ENCODE results near the gene PRICKLE3.

The PRICKLE3 gene

GRCh38 chrX:49186125-49187027 is at the start of gene PRICKLE3:
PRICKLE3 (minus strand) TSS chrX:49186373; CDS start chrX:49186297, 76 bp downstream.
- peak; percentile 48 for DNase-seq

GRCh38 chrX:49233887-49234555 is 47.8 kb upstream of the PRICKLE3 start:
- DNase-seq = no peak

- no peak for DNase-seq
Observed at GRCh38 chrX:49233176-49233575, 47.0 kb upstream of the PRICKLE3 start, which contains the start of gene CACNA1F. CACNA1F (minus strand) TSS chrX:49233340; CDS start chrX:49233309, 31 bp downstream.

- no peak for DNase-seq
Observed at GRCh38 chrX:49232525-49232924, 46.4 kb upstream of the PRICKLE3 start.

GRCh38 chrX:49231333-49232000 is 45.3 kb upstream of the PRICKLE3 start:
- DNase-seq = no peak

- no peak for DNase-seq
Observed at GRCh38 chrX:49230500-49231232, 44.5 kb upstream of the PRICKLE3 start.

- no peak for DNase-seq
Observed at GRCh38 chrX:49228185-49228584, 42.0 kb upstream of the PRICKLE3 start.

- no peak for DNase-seq
Observed at GRCh38 chrX:49227726-49228125, 41.6 kb upstream of the PRICKLE3 start.

- DNase-seq = no peak
Observed at GRCh38 chrX:49226946-49227345, 40.8 kb upstream of the PRICKLE3 start.

- DNase-seq = no peak
Observed at GRCh38 chrX:49225858-49226257, 39.7 kb upstream of the PRICKLE3 start.

GRCh38 chrX:49221868-49222267 is 35.7 kb upstream of the PRICKLE3 start:
- no peak for DNase-seq

- no peak for DNase-seq
Observed at GRCh38 chrX:49220100-49220499, 33.9 kb upstream of the PRICKLE3 start.

- DNase-seq = no peak
Observed at GRCh38 chrX:49214996-49215526, 28.9 kb upstream of the PRICKLE3 start.

GRCh38 chrX:49214416-49214815 is 28.2 kb upstream of the PRICKLE3 start:
- no peak for DNase-seq

GRCh38 chrX:49212861-49213260 is 26.7 kb upstream of the PRICKLE3 start:
- DNase-seq = no peak

- DNase-seq = no peak
Observed at GRCh38 chrX:49212209-49212608, 26.0 kb upstream of the PRICKLE3 start.

- DNase-seq = no peak
Observed at GRCh38 chrX:49211074-49211473, 24.9 kb upstream of the PRICKLE3 start.

GRCh38 chrX:49210406-49210805 is 24.2 kb upstream of the PRICKLE3 start:
- DNase-seq = no peak

- DNase-seq = peak; percentile 11
Observed at GRCh38 chrX:49209434-49210251, 23.5 kb upstream of the PRICKLE3 start.

- no peak for DNase-seq
Observed at GRCh38 chrX:49208399-49208798, 22.2 kb upstream of the PRICKLE3 start.

GRCh38 chrX:49206543-49206942 is 20.4 kb upstream of the PRICKLE3 start:
- DNase-seq = no peak

- no peak for DNase-seq
Observed at GRCh38 chrX:49205443-49205842, 19.3 kb upstream of the PRICKLE3 start.
